GM18870 (cell line): ENCODE data around the gene SUGCT.

ENCODE experiments used
- ATAC-seq: cut with Tn5 transposase; IDR thresholded peaks from one replicate; pipeline ENCODE4 v1.9.1; 2021; ENCODE audit warnings: moderate library complexity; ENCODE audit not compliant: unreplicated experiment

Gene SUGCT

DNA sequence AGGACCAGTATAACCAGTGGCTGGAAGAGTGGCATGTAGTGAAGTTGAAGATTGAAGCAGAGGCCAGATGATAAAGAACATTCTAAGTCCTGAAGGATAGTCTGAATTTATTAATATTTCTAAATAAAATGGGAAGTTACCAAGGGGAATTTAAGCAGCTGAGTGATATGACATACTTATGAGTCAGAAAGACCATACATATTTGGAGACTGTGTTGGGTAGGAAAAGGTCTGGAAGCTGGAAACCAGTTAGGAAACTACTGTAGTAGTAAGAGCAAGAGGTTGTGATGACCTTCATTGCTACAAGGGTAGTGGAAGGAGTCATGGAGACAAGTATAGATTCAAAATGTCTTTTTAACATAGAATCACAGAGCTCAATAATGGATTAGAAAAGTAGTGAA, 752.3 kb downstream of the SUGCT start:
- no peak for ATAC-seq

DNA sequence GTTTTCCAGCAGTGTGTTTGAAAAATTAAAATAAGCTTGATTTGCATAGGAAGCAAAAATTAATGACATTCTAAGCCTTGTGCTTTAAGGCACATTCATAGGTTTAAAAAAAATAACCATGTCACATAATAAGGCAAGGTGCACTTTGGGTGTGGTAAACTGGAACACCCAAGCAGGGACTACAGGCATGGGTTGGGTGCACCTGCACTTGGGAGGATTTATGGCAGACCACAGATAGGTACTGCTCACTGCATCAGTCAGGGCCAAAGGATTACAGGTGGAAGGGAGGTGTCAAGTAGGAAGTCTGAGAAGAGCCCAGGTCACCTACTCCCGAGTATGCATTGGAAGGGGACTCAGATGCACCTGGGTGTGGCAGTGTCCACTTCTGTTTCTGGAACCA, 753.7 kb downstream of the SUGCT start:
- no peak for ATAC-seq

DNA sequence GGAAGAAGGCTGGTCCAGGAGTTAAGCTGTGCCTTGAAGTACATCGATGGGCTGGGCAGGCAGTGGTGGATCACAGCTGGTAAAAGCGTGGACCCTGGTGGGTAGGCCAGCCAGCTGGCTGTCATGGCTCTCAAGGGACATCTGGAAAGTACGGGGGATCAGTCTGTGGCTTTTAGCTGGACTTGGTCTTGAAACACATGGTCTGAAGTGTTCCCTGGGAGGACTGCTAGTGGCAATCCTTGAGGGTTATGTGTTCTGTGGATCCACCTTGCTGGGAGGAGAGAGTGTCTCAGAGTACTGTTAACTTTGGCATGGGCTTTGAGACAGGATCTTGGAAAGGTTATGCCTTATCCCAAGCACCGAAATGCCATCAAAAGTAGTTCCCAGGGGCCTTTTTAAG, 754.3 kb downstream of the SUGCT start:
- ATAC-seq = no peak

DNA sequence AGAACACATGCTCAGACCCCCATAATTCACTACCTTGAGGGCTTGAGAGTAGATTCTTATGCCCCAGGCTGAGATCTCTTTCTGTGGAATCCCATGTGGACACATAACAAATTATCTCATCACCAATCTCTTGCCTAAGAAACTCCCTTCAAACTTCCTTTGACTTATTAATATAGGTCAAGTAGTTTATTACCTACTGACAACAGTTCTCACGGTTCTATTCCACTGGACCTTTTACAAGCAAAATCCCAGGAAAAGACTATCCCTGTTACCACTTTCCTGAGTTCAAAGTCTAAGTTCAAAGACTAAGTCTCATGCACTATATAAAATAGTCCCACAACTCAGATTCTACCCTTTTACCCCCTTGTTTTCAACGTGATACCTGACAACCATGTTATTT, 754.7 kb downstream of the SUGCT start:
- ATAC-seq = no peak

DNA sequence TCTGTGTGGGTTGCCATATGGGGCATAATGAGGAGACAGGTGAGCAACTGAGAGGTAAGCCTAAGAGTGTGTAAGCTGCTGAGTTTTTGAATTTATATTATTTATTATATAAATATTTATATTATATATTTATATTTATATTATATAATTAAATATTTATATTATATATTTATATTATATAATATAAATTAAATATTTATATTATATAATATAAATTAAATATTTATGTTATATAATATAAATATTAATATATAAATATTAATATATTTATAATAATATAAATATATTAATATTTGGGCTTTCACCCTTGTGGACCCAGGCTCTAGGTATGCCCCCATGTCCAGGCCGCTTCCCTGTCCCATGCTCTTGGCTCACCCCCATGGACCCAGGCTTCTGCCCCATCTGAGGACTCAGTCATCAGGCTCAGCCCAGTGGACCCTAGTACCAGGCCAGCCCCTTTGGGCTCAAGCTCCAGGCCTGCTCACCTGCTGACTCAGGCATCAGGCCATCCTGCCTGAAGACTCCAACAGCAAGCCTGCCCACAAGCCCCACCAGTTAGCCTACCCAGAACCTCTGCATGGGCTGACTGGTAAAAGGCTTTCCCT, 755.4 kb downstream of the SUGCT start:
- ATAC-seq = no peak

DNA sequence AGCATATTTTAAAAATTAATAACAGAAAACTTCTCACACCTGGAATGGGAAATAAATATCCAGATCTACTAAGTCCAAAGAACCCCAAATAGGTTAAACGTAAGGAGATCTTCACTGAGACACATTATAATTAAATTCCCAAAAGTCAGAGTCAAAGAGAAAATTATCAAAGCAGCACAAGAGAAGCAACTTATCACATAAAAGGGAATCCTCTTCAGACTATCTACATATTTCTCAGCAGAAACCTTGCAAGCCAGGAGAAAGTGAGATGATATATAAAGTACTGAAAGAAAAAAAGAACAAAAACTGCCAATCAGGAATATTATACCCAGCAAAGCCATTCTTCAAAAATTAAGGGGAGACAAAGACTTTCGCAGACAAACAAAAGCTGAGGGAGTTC, 756.4 kb downstream of the SUGCT start:
- no peak for ATAC-seq

DNA sequence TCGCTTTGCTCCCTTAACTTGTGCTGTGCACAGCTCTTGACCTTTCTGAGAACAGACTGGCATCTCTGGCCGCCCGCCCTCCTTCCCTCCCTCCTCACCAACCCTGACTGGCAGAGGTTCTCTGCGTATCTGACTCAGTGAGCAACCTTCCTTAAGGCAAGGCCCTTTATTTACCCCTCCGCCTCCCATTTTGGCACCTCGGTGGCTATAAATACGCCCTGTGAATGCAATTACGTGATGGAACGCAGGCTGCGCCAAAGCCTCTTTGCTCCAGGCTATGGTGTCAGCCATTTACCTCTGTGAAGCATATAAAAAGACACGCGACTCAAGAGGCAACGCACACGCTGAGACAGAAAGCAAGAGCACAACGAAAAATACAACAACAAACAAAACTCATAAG, 764.3 kb downstream of the SUGCT start:
- no peak for ATAC-seq

DNA sequence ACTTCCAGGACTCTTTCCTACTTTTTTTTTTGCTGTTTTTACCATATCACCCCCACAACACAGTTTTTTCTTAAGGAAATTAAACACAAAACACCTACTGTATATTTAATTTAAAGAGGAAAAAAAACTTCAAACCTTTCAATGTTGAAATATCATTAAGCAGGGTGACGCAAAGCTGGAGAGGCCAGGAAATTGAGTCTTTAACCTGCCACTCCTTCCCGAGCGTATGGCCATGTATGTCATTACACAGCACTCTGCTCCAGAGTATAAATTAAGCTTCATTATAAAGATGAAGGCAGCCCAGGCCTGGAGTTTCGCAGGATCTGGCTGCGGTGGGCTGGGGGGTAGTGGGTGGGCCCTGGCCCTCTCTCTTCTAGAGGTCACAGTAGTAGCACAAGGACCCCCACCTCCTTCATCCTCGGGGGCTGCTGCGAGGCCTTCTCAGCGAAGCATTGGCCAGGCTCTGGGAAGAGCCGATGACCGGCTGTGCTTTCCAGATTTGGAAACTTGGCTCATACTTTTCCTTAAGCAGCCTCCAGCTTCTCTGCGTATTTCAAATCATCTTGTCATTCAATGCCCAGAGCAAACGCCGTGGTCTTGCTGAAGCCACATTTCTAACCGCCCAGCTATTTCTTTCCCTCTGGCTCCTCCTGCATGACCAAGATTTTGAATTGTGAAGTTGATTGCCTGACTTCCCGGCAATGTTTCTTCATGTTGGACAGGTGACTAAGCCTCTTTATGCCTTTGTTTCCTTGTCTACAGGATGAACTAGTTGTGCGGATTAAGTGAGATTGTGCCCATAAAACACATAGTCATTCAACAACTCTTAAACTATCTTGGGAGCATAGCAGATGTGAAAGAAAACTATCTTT, 765.1 kb downstream of the SUGCT start:
- no peak for ATAC-seq

DNA sequence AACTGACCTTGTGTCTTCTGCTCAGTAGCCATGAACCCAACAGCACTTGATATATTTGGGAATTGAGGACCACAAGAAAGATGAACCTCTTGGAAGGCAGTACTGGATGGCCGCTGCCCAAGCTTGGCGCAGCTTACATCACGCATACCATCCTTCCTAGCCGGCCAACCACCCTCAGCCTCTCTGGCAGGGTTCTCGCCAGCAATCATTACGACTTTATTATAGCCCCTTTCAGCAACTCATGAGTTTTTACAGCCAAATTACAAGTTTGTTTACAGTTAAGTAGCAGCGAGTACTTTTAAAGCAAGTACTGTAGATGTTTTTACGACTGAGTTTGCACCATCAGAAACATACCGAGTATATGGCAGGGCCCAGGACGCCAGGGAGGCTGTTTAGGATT, 769.1 kb downstream of the SUGCT start:
- ATAC-seq = no peak

DNA sequence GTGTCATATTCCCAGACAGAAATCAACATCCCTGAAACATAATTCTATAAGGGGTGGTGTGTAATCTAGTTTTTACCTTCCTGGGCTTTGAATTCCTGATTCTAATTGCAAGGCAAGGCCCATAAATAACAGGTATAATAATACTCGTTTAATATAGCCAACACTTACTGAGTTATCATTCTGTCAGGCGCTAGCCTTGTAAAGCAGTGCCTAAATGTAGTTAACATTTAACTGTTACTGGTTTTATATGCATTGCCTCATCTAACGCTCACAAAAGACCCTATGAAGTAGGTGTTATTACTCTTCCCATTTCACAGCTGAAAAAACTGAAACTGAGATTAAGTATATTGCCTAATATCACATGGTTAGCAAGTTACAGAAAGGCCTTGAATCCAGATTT, 772.5 kb downstream of the SUGCT start:
- ATAC-seq = no peak

DNA sequence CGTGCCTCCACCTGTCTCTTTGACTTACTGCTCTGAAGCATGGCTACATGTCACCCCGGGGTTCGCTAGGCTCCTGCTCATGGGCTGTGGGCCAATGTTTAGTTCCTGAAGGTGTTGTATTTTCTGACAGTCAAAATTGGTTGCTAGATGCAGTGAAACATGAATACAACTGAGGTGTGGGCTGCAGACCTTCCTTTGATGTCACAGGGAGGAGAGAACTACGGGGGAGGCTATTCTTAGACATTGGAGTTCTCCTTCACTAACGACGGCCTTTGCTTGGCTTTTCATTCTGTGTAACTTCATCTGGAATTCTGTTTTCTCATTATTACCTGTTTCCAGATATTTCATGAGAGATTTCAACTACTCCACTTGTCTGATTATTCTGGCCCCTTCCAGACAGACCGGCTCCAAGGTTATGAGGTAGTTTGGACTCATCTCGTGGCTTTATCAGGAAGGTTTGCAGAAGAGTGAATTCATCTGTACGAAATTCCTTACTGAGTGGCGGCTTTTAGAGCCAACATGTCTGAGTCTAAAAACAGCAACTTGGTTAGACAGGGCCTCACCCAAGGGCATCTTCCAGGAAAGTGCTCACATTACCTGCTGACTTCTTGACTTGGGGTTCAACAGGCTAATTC, 774.7 kb downstream of the SUGCT start:
- no peak for ATAC-seq
